Loucy (cell line): Measurements from ENCODE around the gene ATN1.

ENCODE experiments used
- H2AFZ ChIP-seq: fragments of 200-600 bp; sonication (generic); 2 replicates; pipeline ENCODE4 v1.6.0; 2016; ENCODE audit warnings: antibody characterized with exemption, mild to moderate bottlenecking, low read length, moderate library complexity
- H3F3A ChIP-seq: fragments of 200-600 bp; 2 replicates; pipeline ENCODE4 v1.6.0; 2016; ENCODE audit warnings: antibody characterized with exemption, low read depth, mild to moderate bottlenecking
- H3K27me3 ChIP-seq: fragments of 200-600 bp; sonication (generic); 2 replicates; pipeline ENCODE4 v1.6.1; 2014; ENCODE audit warnings: low read length, mild to moderate bottlenecking; ENCODE audit not compliant: insufficient read depth, poor library complexity, severe bottlenecking
- H3K36me3 ChIP-seq: fragments of 200-600 bp; sonication (generic); 2 replicates; pipeline ENCODE4 v1.6.1; 2016; ENCODE audit warnings: low read length; ENCODE audit not compliant: insufficient read depth
- H3K4me1 ChIP-seq: fragments of 200-600 bp; sonication (generic); 2 replicates; pipeline ENCODE4 v1.5.1; 2014; ENCODE audit warnings: low read length, mild to moderate bottlenecking; ENCODE audit not compliant: insufficient read depth, poor library complexity, severe bottlenecking
- H3K4me2 ChIP-seq: fragments of 200-600 bp; sonication (generic); 2 replicates; pipeline ENCODE4 v1.6.0; 2014; ENCODE audit warnings: antibody characterized with exemption, low read length, low read depth, mild to moderate bottlenecking; ENCODE audit not compliant: poor library complexity, severe bottlenecking
- H3K4me3 ChIP-seq: fragments of 200-600 bp; sonication (generic); 2 replicates; pipeline ENCODE4 v1.5.1; 2014; ENCODE audit warnings: low read length, mild to moderate bottlenecking, mixed read lengths; ENCODE audit not compliant: poor library complexity, severe bottlenecking
- H3K79me2 ChIP-seq: fragments of 200-600 bp; sonication (generic); 2 replicates; pipeline ENCODE4 v1.6.1; 2014; ENCODE audit warnings: low read length; ENCODE audit not compliant: insufficient read depth
- H3K9ac ChIP-seq: fragments of 200-600 bp; sonication (generic); 2 replicates; pipeline ENCODE4 v1.6.0; 2014; ENCODE audit warnings: mild to moderate bottlenecking, low read depth, low read length, moderate library complexity; ENCODE audit not compliant: poor library complexity, severe bottlenecking
- H3K9me2 ChIP-seq: fragments of 200-600 bp; sonication (generic); replicated peaks from 2 replicates; pipeline ENCODE4 v1.6.1; 2016; ENCODE audit warnings: low read depth, low read length, mixed read lengths
- H3K9me3 ChIP-seq: fragments of 200-600 bp; sonication (generic); 2 replicates; pipeline ENCODE4 v1.6.1; 2014; ENCODE audit warnings: mild to moderate bottlenecking, antibody characterized with exemption, low read length, low read depth; ENCODE audit not compliant: insufficient read depth
- H4K20me1 ChIP-seq: fragments of 200-600 bp; sonication (generic); 2 replicates; pipeline ENCODE4 v1.6.0; 2014; ENCODE audit warnings: antibody characterized with exemption, low read length, mild to moderate bottlenecking; ENCODE audit not compliant: insufficient read depth, poor library complexity, severe bottlenecking
- CTCF ChIP-seq: fragments of 200-600 bp; sonication (generic); conservative IDR thresholded peaks from 2 replicates; pipeline ENCODE4 v1.5.1; 2014; ENCODE audit warnings: mild to moderate bottlenecking, antibody characterized with exemption, low read length
- EZH2phosphoT487 ChIP-seq: fragments of 200-600 bp; IDR thresholded peaks from 2 replicates; pipeline ENCODE4 v1.6.1; 2018; ENCODE audit warnings: antibody characterized with exemption, mild to moderate bottlenecking, moderate library complexity, borderline replicate concordance

ATN1 gene

GRCh38 chr12:6963016-6963731, 35.4 kb downstream of the ATN1 start:
- H3K9ac ChIP-seq = no peak overlapping the region
- no peak overlapping the region for H3K4me3 ChIP-seq
- H3K9me2 ChIP-seq = no peaks in the 10 kb centered on the region
- no peak for TF ChIP-seq CTCF
- no peak for TF ChIP-seq EZH2phosphoT487
- H3F3A ChIP-seq = peaks cover 13% of the 10 kb centered on the region
- H2AFZ ChIP-seq = no peak overlapping the region
- peaks cover 26% of the 10 kb centered on the region; the same call in 1 of the 2 replicates for H3K36me3 ChIP-seq
- H3K9me3 ChIP-seq = no peaks in the 10 kb centered on the region
- peaks cover 34% of the 10 kb centered on the region for H3K79me2 ChIP-seq
- peaks cover 50% of the 10 kb centered on the region for H3K4me1 ChIP-seq
- H3K4me2 ChIP-seq = no peak overlapping the region
- no peaks in the 10 kb centered on the region for H3K27me3 ChIP-seq
- H4K20me1 ChIP-seq = peaks cover 4% of the 10 kb centered on the region

GRCh38 chr12:6963791-6964413, 36.1 kb downstream of the ATN1 start:
- peaks cover 30% of the 10 kb centered on the region; the same call in 1 of the 2 replicates for H3K36me3 ChIP-seq
- peaks cover 50% of the 10 kb centered on the region for H3K4me1 ChIP-seq
- no peak overlapping the region for H3K4me2 ChIP-seq

GRCh38 chr12:6964605-6965025, 36.9 kb downstream of the ATN1 start:
- H3K4me3 ChIP-seq = no peak overlapping the region
- no peak overlapping the region for H3K4me2 ChIP-seq
- peaks cover 38% of the 10 kb centered on the region for H3K79me2 ChIP-seq
- H3K4me1 ChIP-seq = peaks cover 50% of the 10 kb centered on the region
- peak overlapping the region; percentile 36 for H3K9ac ChIP-seq
- TF ChIP-seq CTCF (no peak), EZH2phosphoT487 (no peak)
- H3K9me2 ChIP-seq = no peaks in the 10 kb centered on the region
- peaks cover 17% of the 10 kb centered on the region for H4K20me1 ChIP-seq
- no peak overlapping the region for H2AFZ ChIP-seq
- no peaks in the 10 kb centered on the region for H3K9me3 ChIP-seq
- no peaks in the 10 kb centered on the region for H3K27me3 ChIP-seq
- peaks cover 13% of the 10 kb centered on the region for H3F3A ChIP-seq
- H3K36me3 ChIP-seq = peaks cover 30% of the 10 kb centered on the region; the same call in 1 of the 2 replicates

More at GRCh38 chr12:6963791-6964413, 36.1 kb downstream of the ATN1 start:
- H3K79me2 ChIP-seq = peaks cover 35% of the 10 kb centered on the region
- H2AFZ ChIP-seq = no peak overlapping the region
- TF ChIP-seq EZH2phosphoT487 (no peak), CTCF (no peak)
- H3K9me2 ChIP-seq = no peaks in the 10 kb centered on the region
- no peaks in the 10 kb centered on the region for H3K9me3 ChIP-seq
- no peak overlapping the region for H3K9ac ChIP-seq
- no peaks in the 10 kb centered on the region for H3K27me3 ChIP-seq
- peaks cover 12% of the 10 kb centered on the region for H4K20me1 ChIP-seq
- H3K4me3 ChIP-seq = no peak overlapping the region
- H3F3A ChIP-seq = peaks cover 13% of the 10 kb centered on the region
